Measurements from ENCODE around the gene ZNF688. TPM values are rescaled to one million over a fixed set of nuclear protein-coding genes. Genes with fewer than 3 reads are reported as not detected.
A peak's percentile ranks its signal among the peaks of the same experiment; 100 is the strongest.

The ZNF688 gene
- total and polyA plus RNA-seq, 9 of the 15 experiments (the other 6 are each of a cell fraction or from before 2014, with no cell fraction given): 0.48 to 12.9 (median 4.5) TPM

DNA sequence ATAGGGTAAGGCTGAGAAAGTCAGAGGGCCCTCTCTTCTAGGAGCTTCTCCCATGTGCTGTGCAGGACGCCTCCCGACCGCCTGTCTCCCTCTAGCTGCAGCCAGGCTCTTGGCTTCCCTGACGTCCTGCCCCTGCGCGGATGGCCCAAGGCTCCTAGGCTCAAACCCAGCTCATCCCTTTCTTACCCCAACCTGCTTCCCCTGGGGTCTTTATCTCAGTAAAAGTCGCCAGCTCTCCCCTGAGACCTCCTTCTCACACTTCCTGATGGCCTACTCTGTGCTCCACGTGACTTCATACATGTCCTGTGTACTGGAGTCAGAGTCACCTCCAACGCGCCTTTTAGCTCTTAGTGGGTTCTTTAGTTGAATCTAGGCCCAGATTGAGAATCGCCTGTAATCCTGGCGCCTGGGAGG, 35.7 kb downstream of the ZNF688 start (continued):
- no peak for TF ChIP-seq PHB (CRISPR knock-in tag; IDR thresholded peaks at IDR 0.05)
- TF ChIP-seq HDAC1 (IDR thresholded peaks at IDR 0.05): peak in 1 of 2 experiments; percentile 57; a peak in 1 of 4 replicates
- TF ChIP-seq ZNF586 (CRISPR knock-in tag; conservative IDR thresholded peaks at IDR 0.05): no peak
- TF ChIP-seq, protein P1, sequence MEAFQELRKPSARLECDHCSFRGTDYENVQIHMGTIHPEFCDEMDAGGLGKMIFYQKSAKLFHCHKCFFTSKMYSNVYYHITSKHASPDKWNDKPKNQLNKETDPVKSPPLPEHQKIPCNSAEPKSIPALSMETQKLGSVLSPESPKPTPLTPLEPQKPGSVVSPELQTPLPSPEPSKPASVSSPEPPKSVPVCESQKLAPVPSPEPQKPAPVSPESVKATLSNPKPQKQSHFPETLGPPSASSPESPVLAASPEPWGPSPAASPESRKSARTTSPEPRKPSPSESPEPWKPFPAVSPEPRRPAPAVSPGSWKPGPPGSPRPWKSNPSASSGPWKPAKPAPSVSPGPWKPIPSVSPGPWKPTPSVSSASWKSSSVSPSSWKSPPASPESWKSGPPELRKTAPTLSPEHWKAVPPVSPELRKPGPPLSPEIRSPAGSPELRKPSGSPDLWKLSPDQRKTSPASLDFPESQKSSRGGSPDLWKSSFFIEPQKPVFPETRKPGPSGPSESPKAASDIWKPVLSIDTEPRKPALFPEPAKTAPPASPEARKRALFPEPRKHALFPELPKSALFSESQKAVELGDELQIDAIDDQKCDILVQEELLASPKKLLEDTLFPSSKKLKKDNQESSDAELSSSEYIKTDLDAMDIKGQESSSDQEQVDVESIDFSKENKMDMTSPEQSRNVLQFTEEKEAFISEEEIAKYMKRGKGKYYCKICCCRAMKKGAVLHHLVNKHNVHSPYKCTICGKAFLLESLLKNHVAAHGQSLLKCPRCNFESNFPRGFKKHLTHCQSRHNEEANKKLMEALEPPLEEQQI (IDR thresholded peaks at IDR 0.05): no peak
- TF ChIP-seq RNF2 (IDR thresholded peaks at IDR 0.05): no peak
- TF ChIP-seq, protein P2, sequence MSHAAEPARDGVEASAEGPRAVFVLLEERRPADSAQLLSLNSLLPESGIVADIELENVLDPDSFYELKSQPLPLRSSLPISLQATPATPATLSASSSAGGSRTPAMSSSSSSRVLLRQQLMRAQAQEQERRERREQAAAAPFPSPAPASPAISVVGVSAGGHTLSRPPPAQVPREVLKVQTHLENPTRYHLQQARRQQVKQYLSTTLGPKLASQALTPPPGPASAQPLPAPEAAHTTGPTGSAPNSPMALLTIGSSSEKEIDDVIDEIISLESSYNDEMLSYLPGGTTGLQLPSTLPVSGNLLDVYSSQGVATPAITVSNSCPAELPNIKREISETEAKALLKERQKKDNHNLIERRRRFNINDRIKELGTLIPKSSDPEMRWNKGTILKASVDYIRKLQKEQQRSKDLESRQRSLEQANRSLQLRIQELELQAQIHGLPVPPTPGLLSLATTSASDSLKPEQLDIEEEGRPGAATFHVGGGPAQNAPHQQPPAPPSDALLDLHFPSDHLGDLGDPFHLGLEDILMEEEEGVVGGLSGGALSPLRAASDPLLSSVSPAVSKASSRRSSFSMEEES (CRISPR knock-in tag; IDR thresholded peaks at IDR 0.05): peak; percentile 40; the same call in 1 of the 2 replicates
- no peak for TF ChIP-seq PTTG1 (tag; IDR thresholded peaks at IDR 0.05; ENCODE audit: low read depth)
- no peak for TF ChIP-seq HMGN3 (IDR thresholded peaks at IDR 0.05; ENCODE audit: borderline replicate concordance, extremely low read depth, insufficient read length, low read depth, low read length)
- TF ChIP-seq, protein P3, sequence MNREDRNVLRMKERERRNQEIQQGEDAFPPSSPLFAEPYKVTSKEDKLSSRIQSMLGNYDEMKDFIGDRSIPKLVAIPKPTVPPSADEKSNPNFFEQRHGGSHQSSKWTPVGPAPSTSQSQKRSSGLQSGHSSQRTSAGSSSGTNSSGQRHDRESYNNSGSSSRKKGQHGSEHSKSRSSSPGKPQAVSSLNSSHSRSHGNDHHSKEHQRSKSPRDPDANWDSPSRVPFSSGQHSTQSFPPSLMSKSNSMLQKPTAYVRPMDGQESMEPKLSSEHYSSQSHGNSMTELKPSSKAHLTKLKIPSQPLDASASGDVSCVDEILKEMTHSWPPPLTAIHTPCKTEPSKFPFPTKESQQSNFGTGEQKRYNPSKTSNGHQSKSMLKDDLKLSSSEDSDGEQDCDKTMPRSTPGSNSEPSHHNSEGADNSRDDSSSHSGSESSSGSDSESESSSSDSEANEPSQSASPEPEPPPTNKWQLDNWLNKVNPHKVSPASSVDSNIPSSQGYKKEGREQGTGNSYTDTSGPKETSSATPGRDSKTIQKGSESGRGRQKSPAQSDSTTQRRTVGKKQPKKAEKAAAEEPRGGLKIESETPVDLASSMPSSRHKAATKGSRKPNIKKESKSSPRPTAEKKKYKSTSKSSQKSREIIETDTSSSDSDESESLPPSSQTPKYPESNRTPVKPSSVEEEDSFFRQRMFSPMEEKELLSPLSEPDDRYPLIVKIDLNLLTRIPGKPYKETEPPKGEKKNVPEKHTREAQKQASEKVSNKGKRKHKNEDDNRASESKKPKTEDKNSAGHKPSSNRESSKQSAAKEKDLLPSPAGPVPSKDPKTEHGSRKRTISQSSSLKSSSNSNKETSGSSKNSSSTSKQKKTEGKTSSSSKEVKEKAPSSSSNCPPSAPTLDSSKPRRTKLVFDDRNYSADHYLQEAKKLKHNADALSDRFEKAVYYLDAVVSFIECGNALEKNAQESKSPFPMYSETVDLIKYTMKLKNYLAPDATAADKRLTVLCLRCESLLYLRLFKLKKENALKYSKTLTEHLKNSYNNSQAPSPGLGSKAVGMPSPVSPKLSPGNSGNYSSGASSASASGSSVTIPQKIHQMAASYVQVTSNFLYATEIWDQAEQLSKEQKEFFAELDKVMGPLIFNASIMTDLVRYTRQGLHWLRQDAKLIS (CRISPR knock-in tag; IDR thresholded peaks at IDR 0.05): no peak
- no peak for TF ChIP-seq ZNF165 (CRISPR knock-in tag; IDR thresholded peaks at IDR 0.05; ENCODE audit: borderline replicate concordance)
- TF ChIP-seq CHD4 (IDR thresholded peaks at IDR 0.05; ENCODE audit: insufficient read depth, insufficient replicate concordance, low read depth, low read length, poor library complexity, severe bottlenecking): no peak
- TF ChIP-seq SMAD2 (IDR thresholded peaks at IDR 0.05; ENCODE audit: low read depth, low read length): no peak
- TF ChIP-seq, protein P4, sequence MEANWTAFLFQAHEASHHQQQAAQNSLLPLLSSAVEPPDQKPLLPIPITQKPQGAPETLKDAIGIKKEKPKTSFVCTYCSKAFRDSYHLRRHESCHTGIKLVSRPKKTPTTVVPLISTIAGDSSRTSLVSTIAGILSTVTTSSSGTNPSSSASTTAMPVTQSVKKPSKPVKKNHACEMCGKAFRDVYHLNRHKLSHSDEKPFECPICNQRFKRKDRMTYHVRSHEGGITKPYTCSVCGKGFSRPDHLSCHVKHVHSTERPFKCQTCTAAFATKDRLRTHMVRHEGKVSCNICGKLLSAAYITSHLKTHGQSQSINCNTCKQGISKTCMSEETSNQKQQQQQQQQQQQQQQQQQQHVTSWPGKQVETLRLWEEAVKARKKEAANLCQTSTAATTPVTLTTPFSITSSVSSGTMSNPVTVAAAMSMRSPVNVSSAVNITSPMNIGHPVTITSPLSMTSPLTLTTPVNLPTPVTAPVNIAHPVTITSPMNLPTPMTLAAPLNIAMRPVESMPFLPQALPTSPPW (CRISPR knock-in tag; IDR thresholded peaks at IDR 0.05): no peak; the same call in 1 of the 2 replicates
- no peak for TF ChIP-seq BRF1 (IDR thresholded peaks at IDR 0.05; ENCODE audit: borderline replicate concordance, extremely low read depth, insufficient read length)
- 0 out of 2 replicates have a peak, but pooled peaks have one; percentile 52 for TF ChIP-seq JUN (IDR thresholded peaks at IDR 0.05; ENCODE audit: borderline replicate concordance, low read depth, low read length)
- no peak for TF ChIP-seq JUN (CRISPR knock-in tag; IDR thresholded peaks at IDR 0.05; ENCODE audit: borderline replicate concordance)
- TF ChIP-seq, protein P5, sequence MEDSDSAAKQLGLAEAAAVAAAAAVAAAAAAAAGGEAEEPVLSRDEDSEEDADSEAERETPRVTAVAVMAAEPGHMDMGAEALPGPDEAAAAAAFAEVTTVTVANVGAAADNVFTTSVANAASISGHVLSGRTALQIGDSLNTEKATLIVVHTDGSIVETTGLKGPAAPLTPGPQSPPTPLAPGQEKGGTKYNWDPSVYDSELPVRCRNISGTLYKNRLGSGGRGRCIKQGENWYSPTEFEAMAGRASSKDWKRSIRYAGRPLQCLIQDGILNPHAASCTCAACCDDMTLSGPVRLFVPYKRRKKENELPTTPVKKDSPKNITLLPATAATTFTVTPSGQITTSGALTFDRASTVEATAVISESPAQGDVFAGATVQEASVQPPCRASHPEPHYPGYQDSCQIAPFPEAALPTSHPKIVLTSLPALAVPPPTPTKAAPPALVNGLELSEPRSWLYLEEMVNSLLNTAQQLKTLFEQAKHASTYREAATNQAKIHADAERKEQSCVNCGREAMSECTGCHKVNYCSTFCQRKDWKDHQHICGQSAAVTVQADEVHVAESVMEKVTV (CRISPR knock-in tag; IDR thresholded peaks at IDR 0.05): peak; percentile 43; the same call in 1 of the 2 replicates
